Measurements from ENCODE around the gene RPL11.

RPL11 gene

GRCh38 chr1:23691499-23692307 lies at the start of gene RPL11:
Gene RPL11 (plus strand): TSS chr1:23691806. CDS start chr1:23691824, 18 bp downstream.
- TF ChIP-seq CTCF (IDR thresholded peaks at IDR 0.05; ENCODE audit: low read depth, low read length, missing control alignments), result peak; percentile 78
- in situ Hi-C loops (cut with HindIII; ENCODE audit: low sequenced_read_pairs), result no loop called here
- H3K4me3 ChIP-seq (ENCODE audit: low read depth, low read length), result peak within 1 kb of the TSS; percentile 91
- peak; percentile 93 for DNase-seq (ENCODE audit: low read depth)

- in situ Hi-C loops (cut with HindIII; ENCODE audit: low sequenced_read_pairs), result no loop called here
- no peak for TF ChIP-seq CTCF (IDR thresholded peaks at IDR 0.05; ENCODE audit: low read depth, low read length, missing control alignments)
- DNase-seq (ENCODE audit: low read depth), result no peak
- no peak overlapping the region for H3K4me3 ChIP-seq (ENCODE audit: low read depth, low read length)
These were observed 47.7 kb upstream of the RPL11 start for GRCh38 chr1:23643736-23644554.

GRCh38 chr1:23644555-23644866 lies 47.1 kb upstream of the RPL11 start:
- TF ChIP-seq CTCF (IDR thresholded peaks at IDR 0.05; ENCODE audit: low read depth, low read length, missing control alignments), result no peak
- in situ Hi-C loops (cut with HindIII; ENCODE audit: low sequenced_read_pairs), result no loop called here
- no peak for DNase-seq (ENCODE audit: low read depth)
- no peak overlapping the region for H3K4me3 ChIP-seq (ENCODE audit: low read depth, low read length)

- TF ChIP-seq CTCF (IDR thresholded peaks at IDR 0.05; ENCODE audit: low read depth, low read length, missing control alignments), result no peak
- DNase-seq (ENCODE audit: low read depth), result no peak
- in situ Hi-C loops (cut with HindIII; ENCODE audit: low sequenced_read_pairs), result no loop called here
- no peak overlapping the region for H3K4me3 ChIP-seq (ENCODE audit: low read depth, low read length)
These were observed 46.3 kb upstream of the RPL11 start for GRCh38 chr1:23645338-23645737.

GRCh38 chr1:23646091-23646490 lies 45.5 kb upstream of the RPL11 start:
- H3K4me3 ChIP-seq (ENCODE audit: low read depth, low read length), result no peak overlapping the region
- no peak for TF ChIP-seq CTCF (IDR thresholded peaks at IDR 0.05; ENCODE audit: low read depth, low read length, missing control alignments)
- DNase-seq (ENCODE audit: low read depth), result no peak
- in situ Hi-C loops (cut with HindIII; ENCODE audit: low sequenced_read_pairs), result no loop called here

GRCh38 chr1:23646541-23646940 lies 45.1 kb upstream of the RPL11 start:
- TF ChIP-seq CTCF (IDR thresholded peaks at IDR 0.05; ENCODE audit: low read depth, low read length, missing control alignments), result no peak
- DNase-seq (ENCODE audit: low read depth), result no peak
- H3K4me3 ChIP-seq (ENCODE audit: low read depth, low read length), result no peak overlapping the region
- in situ Hi-C loops (cut with HindIII; ENCODE audit: low sequenced_read_pairs), result no loop called here

All from astrocyte of the cerebellum (primary cell).